ENCODE results near the gene FUT8.
"Not testable (repeated sequence)": the region's sequence is repeated elsewhere in the genome, so short reads cannot be mapped to it uniquely, and the experiment has no call there.

The FUT8 gene

GRCh38 chr14:65421201-65421981 is 8.9 kb downstream of the FUT8 start:
- H3K4me1 ChIP-seq (ENCODE audit: insufficient read depth, low read length) = no peaks in the 10 kb centered on the region; the same call in 1 of the 2 replicates
- H3K27ac ChIP-seq (ENCODE audit: low read length) = no peak overlapping the region
- H3K36me3 ChIP-seq (ENCODE audit: insufficient read depth, low read depth, low read length) = no peaks in the 10 kb centered on the region

GRCh38 chr14:65422088-65422834 is 9.7 kb downstream of the FUT8 start:
- H3K9me3 ChIP-seq (ENCODE audit: insufficient read depth, low read depth, low read length) = no peaks in the 10 kb centered on the region
- no peak overlapping the region for H3K27ac ChIP-seq (ENCODE audit: low read length)
- H3K9ac ChIP-seq (ENCODE audit: low read depth, low read length) = no peak overlapping the region
- no peaks in the 10 kb centered on the region; the same call in 1 of the 2 replicates for H3K4me1 ChIP-seq (ENCODE audit: insufficient read depth, low read length)
- no peak overlapping the region for H3K4me3 ChIP-seq (ENCODE audit: low read length)
- H3K36me3 ChIP-seq (ENCODE audit: insufficient read depth, low read depth, low read length) = no peaks in the 10 kb centered on the region
- no peaks in the 10 kb centered on the region for H3K27me3 ChIP-seq (ENCODE audit: insufficient read depth, low read length)

More at GRCh38 chr14:65421201-65421981, 8.9 kb downstream of the FUT8 start:
- no peaks in the 10 kb centered on the region for H3K9me3 ChIP-seq (ENCODE audit: insufficient read depth, low read depth, low read length)
- no peak overlapping the region for H3K9ac ChIP-seq (ENCODE audit: low read depth, low read length)
- no peak overlapping the region for H3K4me3 ChIP-seq (ENCODE audit: low read length)
- no peaks in the 10 kb centered on the region for H3K27me3 ChIP-seq (ENCODE audit: insufficient read depth, low read length)

- H3K27me3 ChIP-seq (ENCODE audit: insufficient read depth, low read length) = no peaks in the 10 kb centered on the region
- no peak overlapping the region for H3K9ac ChIP-seq (ENCODE audit: low read depth, low read length)
- H3K9me3 ChIP-seq (ENCODE audit: insufficient read depth, low read depth, low read length) = no peaks in the 10 kb centered on the region
- no peak overlapping the region for H3K27ac ChIP-seq (ENCODE audit: low read length)
- H3K4me1 ChIP-seq (ENCODE audit: insufficient read depth, low read length) = no peaks in the 10 kb centered on the region; the same call in 1 of the 2 replicates
- no peak overlapping the region for H3K4me3 ChIP-seq (ENCODE audit: low read length)
- no peaks in the 10 kb centered on the region for H3K36me3 ChIP-seq (ENCODE audit: insufficient read depth, low read depth, low read length)
Measured at GRCh38 chr14:65423982-65424381, 11.5 kb downstream of the FUT8 start.

- Histone ChIP-seq H3K4me3 (ENCODE audit: low read length) (no peak overlapping the region), H3K9ac (ENCODE audit: low read depth, low read length) (no peak overlapping the region), H3K36me3 (ENCODE audit: insufficient read depth, low read depth, low read length) (no peaks in the 10 kb centered on the region), H3K4me1 (ENCODE audit: insufficient read depth, low read length) (no peaks in the 10 kb centered on the region; the same call in 1 of the 2 replicates), H3K27me3 (ENCODE audit: insufficient read depth, low read length) (no peaks in the 10 kb centered on the region), H3K9me3 (ENCODE audit: insufficient read depth, low read depth, low read length) (no peaks in the 10 kb centered on the region), H3K27ac (ENCODE audit: low read length) (no peak overlapping the region)
Measured at GRCh38 chr14:65424531-65424930, 12.0 kb downstream of the FUT8 start.

GRCh38 chr14:65425885-65426284 is 13.4 kb downstream of the FUT8 start:
- Histone ChIP-seq H3K27ac (ENCODE audit: low read length) (no peak overlapping the region), H3K9me3 (ENCODE audit: insufficient read depth, low read depth, low read length) (no peaks in the 10 kb centered on the region)

GRCh38 chr14:65426902-65427301 is 14.4 kb downstream of the FUT8 start:
- H3K27ac ChIP-seq (ENCODE audit: low read length); H3K9ac ChIP-seq (ENCODE audit: low read depth, low read length); H3K27me3 ChIP-seq (ENCODE audit: insufficient read depth, low read length); H3K4me3 ChIP-seq (ENCODE audit: low read length); H3K36me3 ChIP-seq (ENCODE audit: insufficient read depth, low read depth, low read length); H3K9me3 ChIP-seq (ENCODE audit: insufficient read depth, low read depth, low read length); H3K4me1 ChIP-seq (ENCODE audit: insufficient read depth, low read length): not testable (repeated sequence)

More at GRCh38 chr14:65425885-65426284, 13.4 kb downstream of the FUT8 start:
- Histone ChIP-seq H3K36me3 (ENCODE audit: insufficient read depth, low read depth, low read length) (no peaks in the 10 kb centered on the region), H3K4me3 (ENCODE audit: low read length) (no peak overlapping the region), H3K9ac (ENCODE audit: low read depth, low read length) (no peak overlapping the region), H3K27me3 (ENCODE audit: insufficient read depth, low read length) (no peaks in the 10 kb centered on the region), H3K4me1 (ENCODE audit: insufficient read depth, low read length) (no peaks in the 10 kb centered on the region; the same call in 1 of the 2 replicates)

- H3K27me3 ChIP-seq (ENCODE audit: insufficient read depth, low read length) = no peaks in the 10 kb centered on the region
- H3K9me3 ChIP-seq (ENCODE audit: insufficient read depth, low read depth, low read length) = no peaks in the 10 kb centered on the region
- H3K27ac ChIP-seq (ENCODE audit: low read length) = no peak overlapping the region
- H3K36me3 ChIP-seq (ENCODE audit: insufficient read depth, low read depth, low read length) = no peaks in the 10 kb centered on the region
- no peak overlapping the region for H3K9ac ChIP-seq (ENCODE audit: low read depth, low read length)
- peaks cover 11% of the 10 kb centered on the region; the same call in 1 of the 2 replicates for H3K4me1 ChIP-seq (ENCODE audit: insufficient read depth, low read length)
- H3K4me3 ChIP-seq (ENCODE audit: low read length) = no peak overlapping the region
Measured at GRCh38 chr14:65428691-65429090, 16.2 kb downstream of the FUT8 start.

- Histone ChIP-seq H3K9me3 (ENCODE audit: insufficient read depth, low read depth, low read length) (no peaks in the 10 kb centered on the region), H3K36me3 (ENCODE audit: insufficient read depth, low read depth, low read length) (no peaks in the 10 kb centered on the region), H3K27me3 (ENCODE audit: insufficient read depth, low read length) (no peaks in the 10 kb centered on the region), H3K4me3 (ENCODE audit: low read length) (no peak overlapping the region), H3K9ac (ENCODE audit: low read depth, low read length) (no peak overlapping the region), H3K27ac (ENCODE audit: low read length) (no peak overlapping the region), H3K4me1 (ENCODE audit: insufficient read depth, low read length) (peaks cover 18% of the 10 kb centered on the region; the same call in 1 of the 2 replicates)
Measured at GRCh38 chr14:65429757-65430156, 17.2 kb downstream of the FUT8 start.

- Histone ChIP-seq H3K4me1 (ENCODE audit: insufficient read depth, low read length) (peaks cover 18% of the 10 kb centered on the region; the same call in 1 of the 2 replicates), H3K27ac (ENCODE audit: low read length) (no peak overlapping the region), H3K36me3 (ENCODE audit: insufficient read depth, low read depth, low read length) (peaks cover 8% of the 10 kb centered on the region; the same call in 1 of the 2 replicates), H3K27me3 (ENCODE audit: insufficient read depth, low read length) (no peaks in the 10 kb centered on the region), H3K9ac (ENCODE audit: low read depth, low read length) (no peak overlapping the region), H3K9me3 (ENCODE audit: insufficient read depth, low read depth, low read length) (peaks cover 9% of the 10 kb centered on the region), H3K4me3 (ENCODE audit: low read length) (no peak overlapping the region)
Measured at GRCh38 chr14:65431245-65431644, 18.7 kb downstream of the FUT8 start.

- no peak overlapping the region for H3K27ac ChIP-seq (ENCODE audit: low read length)
- peaks cover 9% of the 10 kb centered on the region for H3K9me3 ChIP-seq (ENCODE audit: insufficient read depth, low read depth, low read length)
- no peak overlapping the region for H3K4me3 ChIP-seq (ENCODE audit: low read length)
- peaks cover 8% of the 10 kb centered on the region; the same call in 1 of the 2 replicates for H3K36me3 ChIP-seq (ENCODE audit: insufficient read depth, low read depth, low read length)
- H3K4me1 ChIP-seq (ENCODE audit: insufficient read depth, low read length) = peaks cover 21% of the 10 kb centered on the region; the same call in 1 of the 2 replicates
- no peaks in the 10 kb centered on the region for H3K27me3 ChIP-seq (ENCODE audit: insufficient read depth, low read length)
- no peak overlapping the region for H3K9ac ChIP-seq (ENCODE audit: low read depth, low read length)
Measured at GRCh38 chr14:65431951-65432350, 19.4 kb downstream of the FUT8 start.

- no peak overlapping the region for H3K27ac ChIP-seq (ENCODE audit: low read length)
- no peak overlapping the region for H3K9ac ChIP-seq (ENCODE audit: low read depth, low read length)
- peaks cover 26% of the 10 kb centered on the region; the same call in 1 of the 2 replicates for H3K4me1 ChIP-seq (ENCODE audit: insufficient read depth, low read length)
- no peak overlapping the region for H3K4me3 ChIP-seq (ENCODE audit: low read length)
- H3K36me3 ChIP-seq (ENCODE audit: insufficient read depth, low read depth, low read length) = peaks cover 8% of the 10 kb centered on the region; the same call in 1 of the 2 replicates
- no peaks in the 10 kb centered on the region for H3K27me3 ChIP-seq (ENCODE audit: insufficient read depth, low read length)
- H3K9me3 ChIP-seq (ENCODE audit: insufficient read depth, low read depth, low read length) = peaks cover 9% of the 10 kb centered on the region
Measured at GRCh38 chr14:65432361-65432948, 19.9 kb downstream of the FUT8 start.
